ENCODE data around the gene PARP11. TPM values are rescaled to one million over a fixed set of nuclear protein-coding genes. Genes with fewer than 3 reads are reported as not detected.
A peak's percentile ranks its signal among the peaks of the same experiment; 100 is the strongest.

Gene PARP11
- total RNA-seq, 4 donors from 2014 or later = 4.1 to 6.4 (median 4.8) TPM

GRCh38 chr12:3891201-3891600 is 18.0 kb upstream of the PARP11 start:
- H3K36me3 ChIP-seq = no peaks in the 10 kb centered on the region
- peak; percentile 87 for DNase-seq (ENCODE audit: extremely low spot score)
- H3K9me3 ChIP-seq = no peaks in the 10 kb centered on the region
- WGBS = 75% methylated on average over 10 of the region's 10 CpGs
- no peak for TF ChIP-seq POLR2A (IDR thresholded peaks at IDR 0.05; ENCODE audit: low read depth)
- intact Hi-C loops (cut with DNase I) = no loop called here
- H3K4me1 ChIP-seq = no peaks in the 10 kb centered on the region
- peaks cover 0 to 10% (median 0%) of the 10 kb centered on the region in 4 donors for H3K27me3 ChIP-seq
- H3K4me3 ChIP-seq = no peak overlapping the region
- H3K27ac ChIP-seq (replicated peaks in 1 of 4) = no peak overlapping the region

- Histone ChIP-seq H3K4me1 (peaks cover 0 to 10% (median 2%) of the 10 kb centered on the region in 4 donors), H3K36me3 (no peaks in the 10 kb centered on the region), H3K27ac (replicated peaks in 1 of 4) (no peak overlapping the region), H3K9me3 (no peaks in the 10 kb centered on the region), H3K4me3 (no peak overlapping the region), H3K27me3 (peaks cover 0 to 3% (median 0%) of the 10 kb centered on the region in 4 donors)
- peak; percentile 60 for DNase-seq (ENCODE audit: extremely low spot score)
- WGBS = 71% methylated on average over 7 of the region's 7 CpGs
- intact Hi-C loops (cut with DNase I) = loop anchor here (5.0 to 10.0 kb wide), 2 partner anchors 109 to 646 kb away; partner anchors contain the start of gene RAD51AP1
- TF ChIP-seq CTCF (IDR thresholded peaks at IDR 0.05) (no peak), EP300 (IDR thresholded peaks at IDR 0.05) (no peak), POLR2AphosphoS5 (IDR thresholded peaks at IDR 0.05) (no peak), POLR2A (IDR thresholded peaks at IDR 0.05; ENCODE audit: low read depth) (no peak)
Observed at GRCh38 chr12:3888659-3889058, 15.5 kb upstream of the PARP11 start.

GRCh38 chr12:3885277-3886094 is 12.3 kb upstream of the PARP11 start:
- no peak for DNase-seq (ENCODE audit: extremely low spot score)
- H3K4me1 ChIP-seq = peaks cover 0 to 10% (median 2%) of the 10 kb centered on the region in 4 donors
- peaks cover 0 to 11% (median 2%) of the 10 kb centered on the region in 4 donors for H3K27me3 ChIP-seq
- H3K27ac ChIP-seq (replicated peaks in 1 of 4) = peak overlapping the region; percentile 57 to 73 (median 63)
- intact Hi-C loops (cut with DNase I) = loop anchor here (2.0 to 10.0 kb wide), 4 partner anchors 112 to 649 kb away; partner anchors contain the start of gene RAD51AP1
- H3K4me3 ChIP-seq = peak overlapping the region; percentile 36 to 51 (median 42)
- H3K36me3 ChIP-seq = no peaks in the 10 kb centered on the region
- H3K9me3 ChIP-seq = no peaks in the 10 kb centered on the region
- WGBS = 37% methylated on average over 8 of the region's 8 CpGs
- TF ChIP-seq POLR2AphosphoS5 (IDR thresholded peaks at IDR 0.05) (no peak), CTCF (IDR thresholded peaks at IDR 0.05) (peak; percentile 74 to 88 (median 76))

GRCh38 chr12:3884671-3885070 is 11.5 kb upstream of the PARP11 start:
- WGBS = 70% methylated on average over 6 of the region's 6 CpGs
- H3K36me3 ChIP-seq = no peaks in the 10 kb centered on the region
- H3K9me3 ChIP-seq = no peaks in the 10 kb centered on the region
- H3K27ac ChIP-seq (replicated peaks in 1 of 4) = peak overlapping the region; percentile 57 to 73 (median 63)
- TF ChIP-seq POLR2A (IDR thresholded peaks at IDR 0.05; ENCODE audit: low read depth) = no peak
- TF ChIP-seq POLR2AphosphoS5 (IDR thresholded peaks at IDR 0.05) = no peak
- TF ChIP-seq EP300 (IDR thresholded peaks at IDR 0.05) = no peak
- TF ChIP-seq CTCF (IDR thresholded peaks at IDR 0.05) = no peak
- H3K27me3 ChIP-seq = peaks cover 0 to 17% (median 3%) of the 10 kb centered on the region in 4 donors
- intact Hi-C loops (cut with DNase I) = loop anchor here (2.0 to 10.0 kb wide), 3 partner anchors 113 to 650 kb away; partner anchors contain the start of gene RAD51AP1
- DNase-seq (ENCODE audit: extremely low spot score) = no peak
- peaks cover 0 to 10% (median 2%) of the 10 kb centered on the region in 4 donors for H3K4me1 ChIP-seq
- H3K4me3 ChIP-seq = peak overlapping the region; percentile 36 to 51 (median 42)

GRCh38 chr12:3882896-3883564 is 9.8 kb upstream of the PARP11 start:
- no peak overlapping the region for H3K4me3 ChIP-seq
- 59% methylated on average over 7 of the region's 7 CpGs for WGBS

More at GRCh38 chr12:3882896-3883564, 9.8 kb upstream of the PARP11 start:
- H3K4me1 ChIP-seq = peaks cover 0 to 10% (median 2%) of the 10 kb centered on the region in 4 donors
- H3K9me3 ChIP-seq = peaks cover 0 to 4% (median 0%) of the 10 kb centered on the region in 4 donors
- intact Hi-C loops (cut with DNase I) = loop anchor here (10.0 kb wide), 1 partner anchor 652 kb away; the partner anchor contains the start of gene RAD51AP1
- no peak overlapping the region for H3K27ac ChIP-seq (replicated peaks in 1 of 4)
- TF ChIP-seq EP300 (IDR thresholded peaks at IDR 0.05) = no peak
- TF ChIP-seq POLR2A (IDR thresholded peaks at IDR 0.05; ENCODE audit: low read depth) = no peak
- TF ChIP-seq CTCF (IDR thresholded peaks at IDR 0.05) = no peak
- TF ChIP-seq POLR2AphosphoS5 (IDR thresholded peaks at IDR 0.05) = no peak
- H3K36me3 ChIP-seq = no peaks in the 10 kb centered on the region
- DNase-seq (ENCODE audit: extremely low spot score) = peak; percentile 12
- H3K27me3 ChIP-seq = peaks cover 0 to 24% (median 3%) of the 10 kb centered on the region in 4 donors
